Calu3 (cell line): Measurements from ENCODE around the gene E4F1. TPM values are rescaled to one million over a fixed set of nuclear protein-coding genes. Genes with fewer than 3 reads are reported as not detected.

ENCODE experiments used
- BruUV-seq: library from RNA; stranded (reverse); fragments of 400-500 nt; replicated peaks from 2 replicates; lab custom pipeline; 2021; lab: Mats Ljungman, UMichigan
- CTCF ChIA-PET: fragments of 300-600 bp; sonication (Branson Sonifier 250); formaldehyde crosslinking; loops from one replicate; lab custom pipeline; 2022; ENCODE audit warnings: antibody characterized with exemption; lab: Charles Lee
- DNase-seq: peaks from one replicate; pipeline ENCODE4 v3.0.0; 2022
- H3K27ac Mint-ChIP-seq: one replicate; pipeline ENCODE4 v1.8.0; 2022; ENCODE audit warnings: mixed read lengths; ENCODE audit not compliant: unreplicated experiment
- H3K27me3 Mint-ChIP-seq: one replicate; pipeline ENCODE4 v1.8.0; 2022; ENCODE audit warnings: mixed read lengths; ENCODE audit not compliant: unreplicated experiment
- H3K36me3 Mint-ChIP-seq: one replicate; pipeline ENCODE4 v1.8.0; 2022; ENCODE audit warnings: mild to moderate bottlenecking, moderate library complexity, mixed read lengths; ENCODE audit not compliant: insufficient read depth, unreplicated experiment
- H3K4me1 Mint-ChIP-seq: one replicate; pipeline ENCODE4 v1.8.0; 2022; ENCODE audit warnings: mild to moderate bottlenecking, low read depth, mixed read lengths; ENCODE audit not compliant: unreplicated experiment
- H3K4me3 Mint-ChIP-seq: one replicate; pipeline ENCODE4 v1.8.0; 2022; ENCODE audit warnings: mild to moderate bottlenecking, low read depth, moderate library complexity, mixed read lengths; ENCODE audit not compliant: unreplicated experiment
- H3K9me3 Mint-ChIP-seq: one replicate; pipeline ENCODE4 v1.8.0; 2022; ENCODE audit warnings: low read depth, mixed read lengths; ENCODE audit not compliant: unreplicated experiment
- intact Hi-C: fragments of 100-400 bp; cut with micrococcal nuclease; formaldehyde crosslinking; loops from one replicate; pipeline ENCODE4 v1.10.0; 2022; ENCODE audit not compliant: unreplicated experiment
- total RNA-seq: library from RNA; stranded (reverse); gene quantifications from 2 replicates; pipeline ENCODE4 v1.2.3, GENCODE V29; 2022
- TF ChIP-seq, protein P1 (sequence below): fragments of 200-600 bp; IDR thresholded peaks from one replicate; pipeline ENCODE4 v1.8.0; 2022; ENCODE audit warnings: antibody characterized with exemption; ENCODE audit not compliant: unreplicated experiment

The E4F1 gene
- total RNA-seq, 1 experiment from 2014 or later: 35.4 TPM

DNA sequence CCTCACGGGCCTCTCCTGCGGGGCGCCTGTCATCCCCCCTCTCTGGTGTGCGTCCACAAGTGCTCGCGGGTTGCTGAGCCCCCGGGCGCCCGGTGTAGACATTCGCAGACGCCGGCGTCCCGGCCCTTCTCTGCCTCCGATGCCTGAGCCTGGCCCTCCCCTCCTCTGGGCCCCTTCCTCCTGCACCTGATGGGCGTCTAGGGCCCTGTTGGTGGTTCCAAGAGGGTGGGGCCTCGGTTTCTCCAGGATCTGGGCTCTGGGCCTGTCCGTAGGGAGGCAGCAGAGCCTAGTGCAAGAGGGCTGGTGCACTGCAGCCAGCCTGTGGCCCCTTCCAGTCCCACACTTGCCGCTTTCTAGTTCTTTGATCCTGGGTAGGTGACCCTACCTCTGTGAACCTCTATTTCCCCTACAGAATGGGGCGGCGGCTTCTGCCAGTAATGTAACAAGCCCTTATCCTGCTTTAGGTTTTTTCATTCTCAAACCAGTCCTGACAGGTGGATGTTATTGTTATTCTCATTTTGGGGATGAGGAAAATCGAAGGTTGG, 623 bp downstream of the E4F1 start:
- H3K27me3 Mint-ChIP-seq: no peaks in the 10 kb centered on the region
- CTCF ChIA-PET: no interaction called here
- H3K4me1 Mint-ChIP-seq: peaks cover 9% of the 10 kb centered on the region
- H3K9me3 Mint-ChIP-seq: no peaks in the 10 kb centered on the region
- H3K27ac Mint-ChIP-seq: peak overlapping the region; percentile 85
- H3K36me3 Mint-ChIP-seq: peaks cover 57% of the 10 kb centered on the region
- TF ChIP-seq, protein P1, sequence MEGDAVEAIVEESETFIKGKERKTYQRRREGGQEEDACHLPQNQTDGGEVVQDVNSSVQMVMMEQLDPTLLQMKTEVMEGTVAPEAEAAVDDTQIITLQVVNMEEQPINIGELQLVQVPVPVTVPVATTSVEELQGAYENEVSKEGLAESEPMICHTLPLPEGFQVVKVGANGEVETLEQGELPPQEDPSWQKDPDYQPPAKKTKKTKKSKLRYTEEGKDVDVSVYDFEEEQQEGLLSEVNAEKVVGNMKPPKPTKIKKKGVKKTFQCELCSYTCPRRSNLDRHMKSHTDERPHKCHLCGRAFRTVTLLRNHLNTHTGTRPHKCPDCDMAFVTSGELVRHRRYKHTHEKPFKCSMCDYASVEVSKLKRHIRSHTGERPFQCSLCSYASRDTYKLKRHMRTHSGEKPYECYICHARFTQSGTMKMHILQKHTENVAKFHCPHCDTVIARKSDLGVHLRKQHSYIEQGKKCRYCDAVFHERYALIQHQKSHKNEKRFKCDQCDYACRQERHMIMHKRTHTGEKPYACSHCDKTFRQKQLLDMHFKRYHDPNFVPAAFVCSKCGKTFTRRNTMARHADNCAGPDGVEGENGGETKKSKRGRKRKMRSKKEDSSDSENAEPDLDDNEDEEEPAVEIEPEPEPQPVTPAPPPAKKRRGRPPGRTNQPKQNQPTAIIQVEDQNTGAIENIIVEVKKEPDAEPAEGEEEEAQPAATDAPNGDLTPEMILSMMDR: no peak
- DNase-seq: peak; percentile 54
- BruUV-seq: TSS peak; percentile 66
- H3K4me3 Mint-ChIP-seq: peak overlapping the region; percentile 86
- intact Hi-C loops: no loop called here

DNA sequence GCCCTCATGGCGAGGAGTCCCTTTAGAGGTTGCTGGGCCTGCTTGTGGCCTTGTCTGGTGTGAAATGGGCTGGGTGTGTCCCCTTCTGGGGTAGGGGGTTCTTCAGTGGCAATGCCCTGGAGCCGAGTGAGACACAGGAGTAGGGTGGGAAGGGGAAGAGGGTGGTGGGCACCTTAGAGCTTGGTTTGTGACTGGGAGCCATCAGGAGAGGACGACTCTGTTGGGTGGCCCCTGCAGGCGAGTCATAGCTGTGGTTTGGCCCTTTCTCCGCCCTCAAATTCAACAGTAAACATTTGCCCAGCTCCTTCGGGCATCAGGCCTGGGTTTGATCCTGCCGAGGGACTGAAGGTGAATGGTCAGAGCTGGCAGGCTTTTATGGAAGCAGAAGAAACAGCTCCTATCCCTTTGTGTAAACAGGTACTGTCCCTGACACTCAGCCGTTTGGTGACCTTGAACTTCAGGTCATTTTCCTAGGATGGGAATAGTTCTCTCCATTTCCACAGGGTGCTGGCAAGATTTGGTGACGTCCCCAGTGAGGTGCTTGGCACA, 2.9 kb downstream of the E4F1 start:
- CTCF ChIA-PET: interaction anchor here (0.7 to 1.0 kb wide), 3 partner anchors 25 to 231 kb away, joined by 3 to 8 read pairs (median 5); partner anchors contain the start of genes ECI1 and TRAF7

DNA sequence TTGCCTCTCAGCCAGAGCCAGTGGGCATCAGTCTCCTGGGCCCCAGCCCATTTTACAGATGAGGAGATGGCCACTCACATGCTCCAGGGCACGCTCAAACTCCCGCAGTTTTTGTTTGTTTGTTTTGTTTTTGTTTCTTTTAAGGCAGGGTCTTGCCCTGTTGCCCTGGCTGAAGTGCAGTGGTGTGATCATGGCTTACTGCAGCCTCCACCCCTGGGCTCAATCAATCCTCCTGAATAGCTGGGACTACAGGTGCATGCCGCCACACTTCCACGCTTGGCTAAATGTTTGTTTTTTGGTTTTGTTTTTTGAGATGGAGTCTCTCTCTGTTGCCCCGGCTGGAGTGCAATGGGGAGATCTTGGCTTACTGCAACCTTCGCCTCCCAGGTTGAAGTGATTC, 3.5 kb downstream of the E4F1 start:
- H3K36me3 Mint-ChIP-seq: peaks cover 71% of the 10 kb centered on the region
- H3K27ac Mint-ChIP-seq: peak overlapping the region; percentile 19
- no peak for DNase-seq
- peaks cover 9% of the 10 kb centered on the region for H3K4me1 Mint-ChIP-seq
- TF ChIP-seq, protein P1: no peak
- no peaks in the 10 kb centered on the region for H3K9me3 Mint-ChIP-seq
- BruUV-seq: no TSS peak
- CTCF ChIA-PET: interaction anchor here (0.9 kb wide), 1 partner anchor 71 kb away, joined by 3 read pairs; the partner anchor contains the start of gene TRAF7
- intact Hi-C loops: no loop called here
- H3K4me3 Mint-ChIP-seq: no peak overlapping the region
- H3K27me3 Mint-ChIP-seq: no peaks in the 10 kb centered on the region

More for the DNA sequence above, 2.9 kb downstream of the E4F1 start:
- BruUV-seq: no TSS peak
- TF ChIP-seq, protein P1: no peak
- intact Hi-C loops: no loop called here
- H3K36me3 Mint-ChIP-seq: peaks cover 68% of the 10 kb centered on the region
- H3K4me3 Mint-ChIP-seq: no peak overlapping the region
- H3K27me3 Mint-ChIP-seq: no peaks in the 10 kb centered on the region
- no peaks in the 10 kb centered on the region for H3K9me3 Mint-ChIP-seq
- no peak for DNase-seq
- peaks cover 9% of the 10 kb centered on the region for H3K4me1 Mint-ChIP-seq
- no peak overlapping the region for H3K27ac Mint-ChIP-seq

DNA sequence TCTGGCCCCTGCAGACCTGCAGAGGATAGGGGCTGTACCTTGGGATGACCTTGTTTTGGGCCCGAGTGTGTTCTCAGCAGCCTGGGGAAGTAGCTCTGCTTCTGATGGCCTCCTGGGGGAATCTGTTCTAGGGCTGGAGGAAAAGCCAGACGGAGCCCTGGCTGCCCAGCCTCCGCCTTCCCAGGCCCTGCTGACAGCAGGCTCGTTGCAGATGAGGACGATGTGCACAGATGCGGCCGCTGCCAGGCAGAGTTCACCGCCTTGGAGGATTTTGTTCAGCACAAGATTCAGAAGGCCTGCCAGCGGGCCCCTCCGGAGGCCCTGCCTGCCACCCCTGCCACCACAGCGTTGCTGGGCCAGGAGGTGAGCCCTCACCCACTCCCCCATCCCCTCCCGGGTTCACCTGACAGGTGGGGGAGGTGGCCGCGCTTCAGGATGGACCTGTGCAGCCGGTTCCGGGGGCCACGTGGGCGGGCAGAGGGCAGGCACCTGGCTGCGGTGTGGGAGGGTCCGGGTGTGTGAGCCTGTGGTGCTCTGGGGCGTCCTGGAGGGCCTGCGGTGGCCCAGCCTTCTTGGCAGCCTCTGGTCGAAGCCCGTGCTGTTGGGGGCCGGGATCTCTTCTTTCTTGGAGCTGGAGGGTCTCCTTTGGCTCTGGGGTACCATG, 4.9 kb downstream of the E4F1 start:
- CTCF ChIA-PET: interaction anchor here (0.6 kb wide), 1 partner anchor 572 kb away, joined by 4 read pairs; no protein-coding TSS in a partner anchor
- Mint-ChIP-seq H3K27me3 (no peaks in the 10 kb centered on the region), H3K36me3 (peaks cover 74% of the 10 kb centered on the region), H3K4me1 (peaks cover 9% of the 10 kb centered on the region), H3K4me3 (no peak overlapping the region), H3K27ac (no peak overlapping the region), H3K9me3 (no peaks in the 10 kb centered on the region)
- no TSS peak for BruUV-seq
- TF ChIP-seq, protein P1: no peak
- no peak for DNase-seq
- intact Hi-C loops: no loop called here
